NCI-H2227 treated with DMSO at 0.1 percent for 48 hours (cell line): ENCODE data around the gene COL4A4.
A peak's percentile ranks its signal among the peaks of the same experiment; 100 is the strongest.

Experiments
- DNase-seq: peaks from one replicate; lab custom pipeline; 2025; lab: John Stamatoyannopoulos, UW

The COL4A4 gene

DNA sequence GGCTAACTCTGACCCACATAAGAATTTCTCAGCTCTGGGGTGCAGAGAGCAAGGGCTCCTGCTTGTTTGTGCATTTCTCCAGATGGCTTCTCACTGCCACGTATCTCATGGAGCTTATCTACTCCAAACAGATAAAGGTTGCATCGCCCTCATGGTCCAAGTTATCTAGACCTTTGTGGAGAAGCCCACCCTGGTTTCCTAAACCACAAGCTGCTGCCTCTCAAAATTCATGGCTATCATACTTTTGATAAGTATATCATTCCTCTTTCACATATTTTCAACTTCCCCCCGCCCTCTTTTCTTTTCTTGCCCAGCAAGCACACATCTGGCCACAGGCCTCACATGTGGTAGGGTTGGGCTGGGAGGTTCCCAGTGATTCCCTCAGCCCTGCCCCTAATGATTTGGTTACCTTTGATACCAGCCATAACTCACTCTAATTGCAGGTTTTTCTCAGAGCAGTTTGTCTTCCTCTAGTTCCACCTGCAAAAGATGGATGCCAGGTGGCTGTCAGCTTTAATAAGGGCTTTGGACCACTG is 182.1 kb downstream of the COL4A4 start:
- DNase-seq, result peak; percentile 39

DNA sequence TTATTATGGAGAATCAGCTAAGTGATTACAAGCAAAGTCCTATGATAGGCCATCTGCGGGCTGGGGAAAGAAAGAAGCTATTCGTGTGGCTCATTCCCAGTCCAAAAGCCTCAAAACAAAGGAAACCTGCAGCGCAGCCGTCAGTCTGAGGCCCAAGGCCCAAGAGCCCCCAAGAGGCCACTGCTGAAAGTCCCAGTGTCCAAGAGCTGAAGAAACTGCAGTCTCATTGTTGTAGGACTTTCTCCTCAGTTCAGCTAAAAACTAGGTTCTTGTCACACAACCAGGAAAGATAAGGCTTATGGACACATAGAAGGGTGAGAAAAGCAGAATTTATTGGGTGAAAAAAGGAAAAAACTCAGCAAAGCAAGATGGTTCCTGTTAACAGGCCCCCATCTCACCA is 185.0 kb downstream of the COL4A4 start:
- no peak for DNase-seq

DNA sequence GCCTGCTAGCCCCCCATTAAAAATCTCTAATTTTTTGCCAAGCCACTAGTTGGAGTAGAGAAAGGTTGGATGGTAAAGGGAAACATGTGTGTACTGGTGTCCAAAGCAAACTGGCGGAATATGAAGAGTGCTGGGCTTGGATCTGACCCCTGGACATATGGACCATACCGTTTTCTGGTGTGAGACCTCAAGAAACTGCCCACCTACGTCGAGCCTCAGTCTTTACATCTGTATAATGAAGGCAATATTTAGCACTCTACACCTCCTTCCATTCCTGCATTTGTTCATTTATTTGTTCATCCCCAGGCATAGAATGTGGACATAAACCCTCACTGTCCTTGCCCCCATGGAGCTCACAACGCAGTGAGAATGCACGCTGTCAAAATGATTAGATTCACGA is 185.7 kb downstream of the COL4A4 start:
- DNase-seq, result no peak

DNA sequence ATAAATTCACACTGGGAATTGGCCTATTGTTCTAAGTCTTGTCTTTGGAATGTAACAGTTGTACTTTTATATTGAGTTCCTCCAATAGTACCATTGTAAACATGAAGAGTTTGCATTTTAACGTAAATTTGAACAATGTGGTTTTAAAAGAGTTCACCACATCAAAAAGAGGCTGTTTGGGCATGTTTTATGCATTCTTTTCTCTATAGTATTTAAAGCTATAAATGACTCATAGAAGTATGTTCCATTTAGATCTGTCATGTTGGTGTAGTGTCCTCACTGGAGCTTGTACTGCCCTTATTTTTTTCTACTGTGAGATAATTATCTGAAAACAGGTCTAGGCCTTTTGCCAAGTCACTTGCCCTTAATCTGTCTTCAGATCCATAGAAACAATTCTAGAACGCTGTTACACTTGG is 186.2 kb downstream of the COL4A4 start:
- peak; percentile 14 for DNase-seq

DNA sequence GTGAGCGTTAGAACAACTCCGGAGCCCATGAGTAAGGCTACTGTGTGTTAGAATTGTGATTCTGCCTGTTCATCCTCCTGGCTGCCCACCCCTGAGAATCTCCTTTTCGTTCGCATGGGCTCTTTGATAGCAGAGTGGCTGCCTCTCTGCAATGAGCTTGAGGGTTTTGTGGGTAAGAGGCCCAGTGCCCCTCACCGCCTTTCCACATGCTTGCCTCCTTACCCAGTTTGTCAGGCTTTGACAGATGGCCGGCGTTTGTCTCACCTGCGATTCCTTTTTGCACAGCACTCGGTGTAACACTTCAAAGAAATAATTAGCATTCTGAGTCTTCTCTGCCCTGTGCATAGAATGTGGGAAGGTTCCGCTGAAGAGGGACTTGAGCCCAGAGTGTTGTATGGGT is 190.2 kb downstream of the COL4A4 start:
- DNase-seq, result no peak

DNA sequence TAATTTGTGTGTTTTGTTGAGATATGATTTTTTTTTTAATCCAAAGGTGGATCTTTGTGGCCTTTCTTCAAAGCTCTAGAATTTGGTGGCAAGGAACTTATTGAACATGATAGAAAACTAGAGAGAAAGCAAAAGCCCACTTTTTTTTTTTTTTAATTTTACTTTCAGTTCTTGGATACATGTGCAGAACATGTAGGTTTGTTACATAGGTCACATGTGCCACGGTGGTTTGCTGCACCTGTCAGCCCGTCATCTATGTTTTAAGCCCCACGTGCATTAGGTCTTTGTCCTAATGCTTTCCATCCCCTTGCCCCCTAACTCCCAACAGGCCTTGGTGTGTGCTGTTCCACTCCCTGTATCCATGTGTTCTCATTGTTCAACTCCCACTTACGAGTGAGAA is 192.2 kb downstream of the COL4A4 start:
- no peak for DNase-seq

DNA sequence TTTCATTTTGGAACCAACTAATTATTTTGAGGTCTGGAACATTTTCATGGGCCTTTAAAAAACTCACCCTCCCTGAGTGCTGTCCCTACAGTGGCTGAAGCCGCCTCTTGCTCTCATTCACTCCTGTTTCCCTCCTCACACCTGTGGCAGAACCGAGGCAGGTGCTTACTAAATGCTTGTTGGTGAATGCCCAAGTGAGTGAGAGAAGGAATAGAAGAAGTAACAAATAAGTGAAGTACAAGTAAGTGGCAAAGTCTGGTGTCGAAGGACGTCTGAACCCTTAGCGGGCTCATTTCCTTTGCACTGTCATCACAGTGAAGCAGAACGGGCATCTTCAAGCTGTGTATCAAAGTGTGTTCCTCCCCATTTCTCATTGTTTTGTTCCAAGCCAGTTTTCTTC is 192.9 kb downstream of the COL4A4 start:
- DNase-seq, result no peak

DNA sequence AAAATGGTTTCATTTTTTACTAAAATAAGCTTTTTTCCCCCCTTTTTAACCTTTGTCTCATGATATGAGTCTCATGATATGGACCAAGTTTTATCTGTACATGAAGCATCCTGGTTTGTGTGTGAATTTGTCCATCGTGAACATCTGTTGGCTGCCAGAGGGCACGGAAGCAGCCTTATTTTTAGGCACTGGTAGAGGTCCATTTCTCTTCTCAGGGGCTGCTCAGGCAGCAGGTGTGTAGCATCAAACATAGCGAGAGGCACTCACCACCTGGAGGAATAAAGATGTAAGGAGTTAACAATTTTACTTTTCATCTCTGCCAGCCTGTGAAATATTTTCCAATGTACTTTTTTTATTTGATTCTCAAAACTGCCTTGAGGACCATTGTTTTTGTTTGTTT is 193.6 kb downstream of the COL4A4 start:
- DNase-seq, result no peak

DNA sequence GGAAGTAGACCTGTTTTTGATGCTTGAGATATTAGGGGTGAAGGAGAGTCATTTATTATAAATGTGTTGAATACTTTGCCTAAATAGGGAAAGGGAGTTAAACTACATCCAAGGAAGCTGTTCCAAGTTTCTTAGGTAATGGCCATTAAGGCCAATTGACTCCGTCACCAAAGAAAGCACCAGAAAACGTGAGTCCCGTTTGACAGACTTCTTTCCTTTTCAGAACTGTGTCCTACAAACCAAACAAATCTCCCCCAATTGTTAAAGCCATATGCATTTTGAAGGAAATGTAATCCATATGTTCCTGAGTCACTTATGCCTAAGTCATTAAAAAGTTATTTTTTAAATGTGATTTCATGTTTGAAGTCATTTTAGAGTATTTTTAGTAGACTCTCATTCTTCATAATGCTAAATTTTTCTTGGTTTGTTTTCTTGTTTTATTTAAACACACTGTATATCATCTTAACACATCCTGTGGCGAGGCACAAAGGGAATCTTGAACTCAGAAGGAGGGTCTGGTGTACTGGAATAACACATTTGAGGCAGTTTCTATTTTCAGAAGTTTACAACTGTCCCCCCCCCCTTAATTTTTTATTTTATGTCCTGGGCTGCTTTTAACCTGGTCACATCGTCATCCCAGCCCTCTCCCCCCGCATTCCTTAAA is 194.5 kb downstream of the COL4A4 start:
- DNase-seq, result no peak

DNA sequence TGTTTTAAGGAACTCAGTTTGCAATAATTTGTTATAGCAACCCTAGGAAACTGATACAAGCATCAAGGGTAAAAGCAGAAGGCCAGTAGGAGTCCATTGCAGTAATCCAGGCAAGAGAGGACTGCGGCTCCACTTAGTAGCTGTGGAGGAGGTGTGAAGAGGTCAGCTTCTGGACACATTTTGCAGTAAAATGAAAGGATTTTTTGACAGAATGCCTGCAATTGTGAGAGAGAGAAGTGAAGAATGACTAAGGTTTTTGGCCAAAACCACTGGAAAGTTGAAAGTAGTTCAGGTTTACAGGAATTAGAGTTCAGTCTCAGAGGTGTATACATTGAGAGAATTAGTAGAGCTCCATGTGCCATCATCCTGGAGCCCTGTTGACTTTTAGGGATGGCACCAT is 198.6 kb downstream of the COL4A4 start:
- no peak for DNase-seq

DNA sequence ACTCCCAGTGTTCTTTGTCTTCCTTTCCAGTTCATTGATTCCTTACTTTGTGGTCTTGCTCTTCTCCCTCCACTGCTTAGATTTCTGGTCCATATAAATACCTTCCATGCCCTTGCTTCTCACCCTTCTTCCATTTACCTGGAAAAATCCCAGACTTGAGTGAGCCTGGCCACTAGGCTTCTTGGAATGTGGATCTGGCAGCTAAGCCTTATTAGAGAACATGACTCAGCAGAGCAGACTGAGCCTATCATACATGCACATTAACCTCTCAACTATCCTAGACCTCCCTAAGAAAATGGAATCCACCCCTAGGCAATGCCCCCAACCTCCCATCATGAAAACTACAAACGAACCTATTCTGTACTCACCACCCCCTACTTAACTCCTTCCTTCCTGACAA is 200.5 kb downstream of the COL4A4 start:
- DNase-seq, result no peak

DNA sequence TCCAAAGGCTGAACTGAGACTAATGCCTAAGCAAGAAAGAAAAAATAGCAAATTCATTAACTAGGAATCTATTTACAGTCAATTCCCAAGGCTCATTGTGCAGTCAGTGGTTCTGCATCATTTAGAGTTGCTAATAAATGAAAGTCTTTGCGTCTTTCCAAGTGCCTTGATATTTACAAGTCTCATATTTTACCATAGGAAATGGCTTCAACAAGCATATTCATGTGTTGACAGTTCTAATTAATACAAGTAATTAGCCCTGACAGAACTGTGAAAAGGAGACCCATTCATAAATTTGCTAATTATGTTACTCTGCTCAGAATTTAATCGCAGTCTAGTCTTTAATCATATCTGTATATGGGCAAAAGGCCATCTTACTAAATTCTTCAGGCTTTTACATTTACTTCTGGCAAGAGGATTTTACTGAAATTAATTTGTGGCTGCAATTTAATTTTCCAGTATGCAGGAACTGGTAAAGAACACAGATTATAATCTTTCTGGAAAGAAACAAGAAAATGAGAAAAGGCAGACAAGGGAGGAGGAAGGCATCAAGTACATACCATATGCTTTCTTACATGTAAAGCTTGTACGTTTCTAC is 201.7 kb downstream of the COL4A4 start:
- no peak for DNase-seq

DNA sequence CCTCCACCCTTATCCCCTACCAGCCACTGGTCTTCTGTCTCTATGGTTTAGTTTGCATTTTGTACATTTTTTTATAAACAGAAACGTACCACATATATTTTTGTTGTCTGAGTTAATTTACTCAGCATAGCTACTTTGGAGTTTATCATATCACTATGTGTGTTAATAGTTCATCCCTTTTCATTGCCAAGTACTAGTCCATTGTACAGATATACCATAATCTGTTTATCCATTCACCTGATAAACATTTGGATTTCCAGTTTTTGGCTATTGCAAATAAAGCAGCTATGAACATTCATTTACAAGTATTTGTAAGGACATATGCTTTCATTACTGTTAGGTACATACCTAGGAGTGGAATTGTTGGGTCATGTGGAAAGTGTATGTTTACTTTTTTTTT is 204.6 kb downstream of the COL4A4 start:
- no peak for DNase-seq

DNA sequence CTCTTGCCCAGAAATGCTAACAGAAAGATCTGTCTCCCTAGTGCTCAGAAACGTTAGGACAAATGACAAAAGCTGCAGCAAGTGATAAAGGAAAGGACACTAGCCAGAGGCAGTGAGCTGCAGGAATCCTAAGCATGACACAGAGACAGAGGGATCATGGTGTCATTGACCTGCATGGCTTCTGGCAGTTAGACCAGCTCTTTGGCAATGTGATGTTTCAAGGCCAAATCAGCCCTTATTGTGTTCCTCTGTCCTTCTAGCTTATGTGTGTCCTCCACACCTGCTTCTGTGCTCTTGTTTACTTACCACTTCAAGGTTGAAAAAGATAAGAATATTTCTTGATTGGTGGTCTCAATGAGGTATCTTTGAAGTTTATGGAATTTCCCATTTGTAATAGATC is 207.3 kb downstream of the COL4A4 start:
- no peak for DNase-seq

DNA sequence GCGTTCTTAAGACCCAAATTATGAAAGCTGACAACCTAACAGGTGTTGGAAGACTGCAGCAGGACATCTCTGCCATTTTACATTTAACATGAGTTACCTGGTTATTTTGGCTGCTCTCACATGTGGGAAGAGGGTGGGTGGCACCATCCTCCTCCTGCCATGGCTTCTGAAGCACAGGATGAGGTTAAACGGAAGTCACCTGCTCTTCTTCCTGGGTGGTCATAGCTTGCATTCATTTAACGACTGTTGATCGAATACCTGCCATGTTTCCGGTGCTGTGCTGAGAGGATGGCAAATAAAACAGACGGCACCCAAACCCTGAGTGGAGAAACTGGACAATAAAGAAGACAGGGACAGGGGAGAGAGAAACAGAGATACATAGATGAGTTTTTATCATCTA is 210.2 kb downstream of the COL4A4 start:
- DNase-seq, result no peak

DNA sequence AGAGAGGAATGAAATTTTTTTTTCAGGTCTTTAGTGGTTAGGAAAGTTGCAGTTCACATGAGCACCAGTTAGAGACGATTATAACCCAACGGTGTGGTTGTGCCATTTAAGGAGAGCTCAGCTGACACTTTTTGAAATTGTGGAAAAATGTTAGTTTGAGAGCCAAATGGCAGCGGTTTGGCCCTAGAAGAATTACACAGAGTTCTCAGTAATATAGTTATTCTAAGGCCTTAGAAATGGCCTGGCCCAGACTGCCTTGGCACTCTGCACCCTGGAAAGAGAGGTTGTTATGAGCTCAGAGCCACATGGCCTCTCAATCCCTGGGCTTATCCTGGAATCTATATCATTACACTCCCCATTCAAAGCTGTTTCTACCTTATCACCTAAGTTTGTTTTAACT is 210.8 kb downstream of the COL4A4 start:
- DNase-seq, result no peak
